Effector memory CD4-positive, alpha-beta T cell (primary cell): ENCODE measurements around the gene TMEM59L.

Experiments used
- DNase-seq, 3 donors: peaks; one replicate each; pipeline ENCODE4 v3.0.0-alpha.2; 2020
- H3K27ac ChIP-seq: 2 replicates; pipeline ENCODE4 v1.7.0; 2013; ENCODE audit warnings: mild to moderate bottlenecking, low read length, moderate library complexity; ENCODE audit not compliant: insufficient read depth, poor library complexity, severe bottlenecking
- H3K27me3 ChIP-seq: replicated peaks from 2 replicates; pipeline ENCODE4 v1.7.0; 2013; ENCODE audit warnings: mild to moderate bottlenecking, low read length; ENCODE audit not compliant: insufficient read depth, control insufficient read depth, poor library complexity, severe bottlenecking
- H3K36me3 ChIP-seq: 2 replicates; pipeline ENCODE4 v1.7.0; 2013; ENCODE audit warnings: mild to moderate bottlenecking, low read length, moderate library complexity; ENCODE audit not compliant: control insufficient read depth, insufficient read depth
- H3K4me1 ChIP-seq: 2 replicates; pipeline ENCODE4 v1.7.0; 2013; ENCODE audit warnings: low read length, mild to moderate bottlenecking; ENCODE audit not compliant: control insufficient read depth, insufficient read depth, poor library complexity, severe bottlenecking
- H3K4me3 ChIP-seq: 2 replicates; pipeline ENCODE4 v1.7.0; 2013; ENCODE audit warnings: low read length, low read depth, mild to moderate bottlenecking; ENCODE audit not compliant: insufficient read depth, poor library complexity, severe bottlenecking
- H3K9me3 ChIP-seq: 2 replicates; pipeline ENCODE4 v1.7.0; 2013; ENCODE audit warnings: mild to moderate bottlenecking, low read length, moderate library complexity; ENCODE audit not compliant: control insufficient read depth

TMEM59L gene

DNA sequence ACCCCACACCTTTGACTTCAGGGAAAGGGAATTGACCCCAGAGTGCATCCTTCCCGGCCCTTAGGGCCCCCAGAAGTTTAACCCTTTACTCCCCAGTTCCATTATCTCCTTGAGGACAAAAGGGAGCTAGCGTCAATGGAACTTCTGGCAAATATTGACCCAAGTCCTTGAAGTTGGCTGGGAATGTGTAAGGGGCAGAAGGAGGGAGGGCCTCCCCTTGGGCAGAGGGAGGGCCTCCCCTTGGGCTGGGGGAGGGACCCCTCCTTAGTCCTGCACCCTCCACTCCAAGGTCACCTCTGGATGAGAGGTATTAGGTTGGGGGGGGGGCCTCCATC, 3.0 kb upstream of the TMEM59L start:
- peaks cover 46% of the 10 kb centered on the region for H3K4me1 ChIP-seq
- DNase-seq = no peak
- H3K36me3 ChIP-seq = no peaks in the 10 kb centered on the region
- no peak overlapping the region for H3K4me3 ChIP-seq
- no peaks in the 10 kb centered on the region for H3K9me3 ChIP-seq
- H3K27ac ChIP-seq = no peak overlapping the region
- H3K27me3 ChIP-seq = peaks cover 91% of the 10 kb centered on the region

GRCh38 chr19:18610245-18610555, 2.5 kb upstream of the TMEM59L start:
- Histone ChIP-seq H3K36me3 (no peaks in the 10 kb centered on the region), H3K27ac (no peak overlapping the region), H3K27me3 (peaks cover 86% of the 10 kb centered on the region), H3K9me3 (no peaks in the 10 kb centered on the region), H3K4me3 (no peak overlapping the region), H3K4me1 (peaks cover 44% of the 10 kb centered on the region)
- no peak for DNase-seq

DNA sequence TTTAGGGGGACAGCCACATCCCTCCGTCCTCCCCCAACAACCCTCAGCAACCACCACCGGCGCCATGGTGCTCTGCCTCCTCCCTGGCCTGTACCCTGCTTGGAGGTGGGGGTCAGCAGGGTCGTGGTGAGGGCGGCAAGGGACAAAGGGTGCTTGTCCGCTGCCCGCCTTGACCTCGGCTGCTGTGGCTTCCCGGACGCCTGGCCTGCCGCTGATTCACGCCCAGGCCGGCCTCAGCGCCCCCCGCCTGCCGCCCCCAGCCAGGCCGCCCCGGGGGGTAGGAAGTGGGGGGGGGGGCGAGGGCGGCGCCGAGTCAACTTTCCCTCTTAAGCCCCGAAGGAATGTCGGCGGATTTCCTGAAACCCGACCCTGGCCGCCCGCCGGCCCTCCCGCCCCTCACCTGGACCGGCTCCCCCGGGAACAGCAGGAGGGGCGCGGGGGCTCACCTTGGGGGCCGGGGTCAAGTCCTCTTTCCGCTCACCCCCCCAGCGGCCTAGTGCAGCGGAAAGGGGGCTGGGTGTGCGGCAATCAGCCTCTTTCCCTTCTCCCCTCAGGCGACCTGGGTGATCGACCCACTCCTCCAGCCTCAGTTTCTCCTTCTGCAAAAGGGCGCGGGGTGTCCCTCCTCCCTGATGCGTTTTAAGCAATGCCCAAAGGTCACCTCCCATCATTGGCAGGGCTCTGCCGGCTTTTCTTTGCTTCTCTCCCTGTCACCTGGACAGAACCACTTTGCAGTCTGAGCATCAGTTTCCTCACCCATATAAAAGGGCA, 1.9 kb upstream of the TMEM59L start:
- H3K4me1 ChIP-seq = peaks cover 40% of the 10 kb centered on the region
- H3K27me3 ChIP-seq = peaks cover 81% of the 10 kb centered on the region
- no peaks in the 10 kb centered on the region for H3K9me3 ChIP-seq
- no peak for DNase-seq
- H3K4me3 ChIP-seq = no peak overlapping the region
- H3K27ac ChIP-seq = no peak overlapping the region
- H3K36me3 ChIP-seq = no peaks in the 10 kb centered on the region

GRCh38 chr19:18611327-18612050, 1.2 kb upstream of the TMEM59L start:
- Histone ChIP-seq H3K36me3 (no peaks in the 10 kb centered on the region), H3K4me3 (peak overlapping the region; percentile 62), H3K4me1 (peaks cover 38% of the 10 kb centered on the region), H3K27me3 (peaks cover 75% of the 10 kb centered on the region), H3K9me3 (no peaks in the 10 kb centered on the region), H3K27ac (no peak overlapping the region)
- no peak for DNase-seq

GRCh38 chr19:18612051-18612771, 459 bp upstream of the TMEM59L start:
- Histone ChIP-seq H3K27me3 (peaks cover 72% of the 10 kb centered on the region), H3K4me1 (peaks cover 37% of the 10 kb centered on the region), H3K9me3 (no peaks in the 10 kb centered on the region), H3K36me3 (no peaks in the 10 kb centered on the region), H3K27ac (no peak overlapping the region), H3K4me3 (peak overlapping the region; percentile 62)
- no peak for DNase-seq

DNA sequence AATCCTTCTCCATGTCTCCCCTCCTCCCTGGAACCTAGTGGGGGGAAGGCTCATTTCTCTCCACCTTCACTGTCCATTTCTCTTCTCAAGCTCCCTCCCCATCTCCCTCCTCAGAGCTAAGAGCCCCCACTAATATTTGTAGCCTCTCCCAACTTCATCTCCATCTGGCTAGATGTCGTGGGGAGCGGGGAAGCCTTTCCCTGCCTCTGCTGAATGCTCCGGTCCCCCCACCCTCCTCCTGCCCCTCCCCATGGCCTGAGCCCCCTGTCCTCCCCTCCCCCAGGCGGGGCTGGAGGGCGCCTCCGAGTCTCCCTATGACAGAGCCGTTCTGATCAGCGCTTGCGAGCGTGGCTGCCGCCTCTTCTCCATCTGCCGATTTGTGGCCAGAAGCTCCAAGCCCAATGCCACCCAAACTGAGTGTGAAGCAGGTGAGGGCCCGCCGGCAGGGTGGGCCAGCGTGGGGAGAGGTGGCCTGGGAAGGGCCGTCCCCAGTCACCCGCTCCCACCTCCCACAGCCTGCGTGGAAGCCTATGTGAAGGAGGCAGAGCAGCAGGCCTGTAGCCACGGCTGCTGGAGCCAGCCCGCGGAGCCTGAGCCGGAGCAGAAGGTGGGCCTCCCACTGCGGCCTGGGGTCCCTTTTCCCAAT, 1.0 kb downstream of the TMEM59L start:
- no peaks in the 10 kb centered on the region for H3K9me3 ChIP-seq
- H3K27ac ChIP-seq = no peak overlapping the region
- no peak for DNase-seq
- H3K27me3 ChIP-seq = peaks cover 61% of the 10 kb centered on the region
- no peaks in the 10 kb centered on the region for H3K36me3 ChIP-seq
- H3K4me1 ChIP-seq = peaks cover 28% of the 10 kb centered on the region
- H3K4me3 ChIP-seq = no peak overlapping the region

- H3K36me3 ChIP-seq = no peaks in the 10 kb centered on the region
- no peak overlapping the region for H3K27ac ChIP-seq
- H3K9me3 ChIP-seq = no peaks in the 10 kb centered on the region
- peaks cover 40% of the 10 kb centered on the region for H3K27me3 ChIP-seq
- H3K4me3 ChIP-seq = no peak overlapping the region
- H3K4me1 ChIP-seq = peaks cover 21% of the 10 kb centered on the region
- DNase-seq = no peak
Observed at GRCh38 chr19:18616023-18616422, 3.4 kb downstream of the TMEM59L start.

- DNase-seq = no peak
- H3K4me3 ChIP-seq = no peak overlapping the region
- H3K9me3 ChIP-seq = no peaks in the 10 kb centered on the region
- H3K36me3 ChIP-seq = no peaks in the 10 kb centered on the region
- H3K4me1 ChIP-seq = peaks cover 7% of the 10 kb centered on the region
- no peak overlapping the region for H3K27ac ChIP-seq
- H3K27me3 ChIP-seq = peaks cover 25% of the 10 kb centered on the region
Observed at GRCh38 chr19:18617562-18617961, 4.9 kb downstream of the TMEM59L start.

DNA sequence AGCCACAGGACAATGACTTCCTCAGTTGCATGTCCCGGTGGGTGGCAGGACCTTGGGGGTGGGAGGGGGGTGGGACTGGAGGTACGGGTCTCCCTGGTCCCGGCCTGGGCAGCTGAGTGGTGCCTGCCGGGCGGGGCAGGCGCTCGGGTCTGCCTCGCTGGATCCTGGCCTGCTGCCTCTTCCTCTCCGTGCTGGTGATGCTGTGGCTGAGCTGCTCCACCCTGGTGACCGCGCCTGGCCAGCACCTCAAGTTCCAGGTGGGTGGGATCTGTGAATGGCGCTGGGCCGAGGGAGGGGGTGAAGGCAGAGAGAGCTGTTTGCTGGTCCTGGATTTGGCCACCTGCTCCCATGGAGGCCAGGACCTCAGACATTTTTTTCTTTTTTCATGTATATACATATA, 5.6 kb downstream of the TMEM59L start:
- H3K9me3 ChIP-seq = no peaks in the 10 kb centered on the region
- peaks cover 3% of the 10 kb centered on the region for H3K4me1 ChIP-seq
- H3K27me3 ChIP-seq = peaks cover 19% of the 10 kb centered on the region
- H3K4me3 ChIP-seq = no peak overlapping the region
- no peak for DNase-seq
- H3K27ac ChIP-seq = no peak overlapping the region
- H3K36me3 ChIP-seq = no peaks in the 10 kb centered on the region

- Histone ChIP-seq H3K4me3 (no peak overlapping the region), H3K4me1 (no peaks in the 10 kb centered on the region), H3K27ac (no peak overlapping the region), H3K27me3 (peaks cover 5% of the 10 kb centered on the region), H3K36me3 (no peaks in the 10 kb centered on the region), H3K9me3 (no peaks in the 10 kb centered on the region)
- no peak for DNase-seq
Observed at GRCh38 chr19:18620311-18620710, 7.6 kb downstream of the TMEM59L start.
